Lower leg skin (tissue), 3 donors: ENCODE results near the gene TYW1B.
"Not testable (repeated sequence)": the region's sequence is repeated elsewhere in the genome, so short reads cannot be mapped to it uniquely, and the experiment has no call there.

Experiments used
- POLR2A ChIP-seq, 2 donors: fragments of 450-650 bp; IDR thresholded peaks; one replicate each; pipeline ENCODE4 v1.6.1; 2016 to 2017; ENCODE audit warnings: antibody characterized with exemption in 2 of 2, mild to moderate bottlenecking in 1 of 2, moderate library complexity in 1 of 2
- TF ChIP-seq, protein P1 (sequence below), 3 donors: fragments of 450-650 bp; IDR thresholded peaks; one replicate each; pipeline ENCODE4 v1.5.1; 2016; ENCODE audit warnings: antibody characterized with exemption in 3 of 3, mild to moderate bottlenecking in 3 of 3, moderate library complexity in 2 of 3

DNA sequence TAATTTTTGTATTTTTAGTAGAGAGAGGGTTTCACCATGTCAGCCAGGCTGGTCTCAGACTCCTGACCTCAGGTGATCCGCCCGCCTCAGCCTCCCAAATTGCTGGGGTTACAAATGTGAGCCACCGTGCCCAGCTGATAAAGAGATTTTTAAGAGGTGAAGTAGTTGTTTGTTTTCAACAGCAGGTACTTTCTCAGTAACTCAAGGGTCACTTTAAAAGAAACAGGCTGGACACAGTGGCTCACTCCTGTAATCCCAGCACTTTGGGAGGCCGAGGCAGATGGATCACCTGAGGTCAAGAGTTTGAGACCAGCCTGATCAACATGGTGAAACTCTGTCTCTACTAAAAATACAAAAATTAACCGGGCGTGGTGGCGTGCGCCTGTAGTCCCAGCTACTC, 24.2 kb downstream of the TYW1B start:
- TF ChIP-seq, protein P1, sequence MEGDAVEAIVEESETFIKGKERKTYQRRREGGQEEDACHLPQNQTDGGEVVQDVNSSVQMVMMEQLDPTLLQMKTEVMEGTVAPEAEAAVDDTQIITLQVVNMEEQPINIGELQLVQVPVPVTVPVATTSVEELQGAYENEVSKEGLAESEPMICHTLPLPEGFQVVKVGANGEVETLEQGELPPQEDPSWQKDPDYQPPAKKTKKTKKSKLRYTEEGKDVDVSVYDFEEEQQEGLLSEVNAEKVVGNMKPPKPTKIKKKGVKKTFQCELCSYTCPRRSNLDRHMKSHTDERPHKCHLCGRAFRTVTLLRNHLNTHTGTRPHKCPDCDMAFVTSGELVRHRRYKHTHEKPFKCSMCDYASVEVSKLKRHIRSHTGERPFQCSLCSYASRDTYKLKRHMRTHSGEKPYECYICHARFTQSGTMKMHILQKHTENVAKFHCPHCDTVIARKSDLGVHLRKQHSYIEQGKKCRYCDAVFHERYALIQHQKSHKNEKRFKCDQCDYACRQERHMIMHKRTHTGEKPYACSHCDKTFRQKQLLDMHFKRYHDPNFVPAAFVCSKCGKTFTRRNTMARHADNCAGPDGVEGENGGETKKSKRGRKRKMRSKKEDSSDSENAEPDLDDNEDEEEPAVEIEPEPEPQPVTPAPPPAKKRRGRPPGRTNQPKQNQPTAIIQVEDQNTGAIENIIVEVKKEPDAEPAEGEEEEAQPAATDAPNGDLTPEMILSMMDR (IDR thresholded peaks at IDR 0.05): not testable (repeated sequence)
- TF ChIP-seq POLR2A (IDR thresholded peaks at IDR 0.05): not testable (repeated sequence)
